ENCODE data around the gene PALLD.

Gene PALLD

DNA sequence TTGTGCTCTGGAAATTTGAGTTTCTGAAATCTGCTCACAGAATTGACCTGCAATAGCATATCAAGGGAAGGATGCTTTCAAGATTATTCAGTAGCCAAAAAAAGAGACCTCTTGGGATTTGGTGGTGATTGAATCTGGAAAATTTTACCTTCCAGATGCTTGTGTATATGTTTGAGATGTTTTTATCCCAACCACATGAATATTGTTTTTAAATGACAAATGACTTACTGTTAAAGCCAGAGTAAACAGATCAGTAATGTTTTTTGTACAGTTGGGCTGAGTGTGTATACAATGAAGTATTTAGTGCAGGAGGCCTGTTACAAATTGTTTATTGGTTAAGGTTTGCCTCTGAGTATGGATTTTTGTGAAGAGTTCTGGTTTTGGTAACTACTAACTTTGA is 386.7 kb downstream of the PALLD start:
- Histone ChIP-seq H3K9me3 (ENCODE audit: insufficient read depth, low read depth, low read length) (no peaks in the 10 kb centered on the region), H3K27ac (ENCODE audit: low read depth, low read length) (no peak overlapping the region), H3K9ac (ENCODE audit: low read depth, low read length) (no peak overlapping the region), H3K36me3 (ENCODE audit: insufficient read depth, low read length) (peaks cover 39% of the 10 kb centered on the region; the same call in 1 of the 2 replicates), H3K27me3 (ENCODE audit: insufficient read depth, low read length) (peaks cover 3% of the 10 kb centered on the region; the same call in 1 of the 2 replicates), H3K4me3 (ENCODE audit: low read length) (no peak overlapping the region), H3K4me1 (ENCODE audit: insufficient read depth, low read length) (no peaks in the 10 kb centered on the region)

DNA sequence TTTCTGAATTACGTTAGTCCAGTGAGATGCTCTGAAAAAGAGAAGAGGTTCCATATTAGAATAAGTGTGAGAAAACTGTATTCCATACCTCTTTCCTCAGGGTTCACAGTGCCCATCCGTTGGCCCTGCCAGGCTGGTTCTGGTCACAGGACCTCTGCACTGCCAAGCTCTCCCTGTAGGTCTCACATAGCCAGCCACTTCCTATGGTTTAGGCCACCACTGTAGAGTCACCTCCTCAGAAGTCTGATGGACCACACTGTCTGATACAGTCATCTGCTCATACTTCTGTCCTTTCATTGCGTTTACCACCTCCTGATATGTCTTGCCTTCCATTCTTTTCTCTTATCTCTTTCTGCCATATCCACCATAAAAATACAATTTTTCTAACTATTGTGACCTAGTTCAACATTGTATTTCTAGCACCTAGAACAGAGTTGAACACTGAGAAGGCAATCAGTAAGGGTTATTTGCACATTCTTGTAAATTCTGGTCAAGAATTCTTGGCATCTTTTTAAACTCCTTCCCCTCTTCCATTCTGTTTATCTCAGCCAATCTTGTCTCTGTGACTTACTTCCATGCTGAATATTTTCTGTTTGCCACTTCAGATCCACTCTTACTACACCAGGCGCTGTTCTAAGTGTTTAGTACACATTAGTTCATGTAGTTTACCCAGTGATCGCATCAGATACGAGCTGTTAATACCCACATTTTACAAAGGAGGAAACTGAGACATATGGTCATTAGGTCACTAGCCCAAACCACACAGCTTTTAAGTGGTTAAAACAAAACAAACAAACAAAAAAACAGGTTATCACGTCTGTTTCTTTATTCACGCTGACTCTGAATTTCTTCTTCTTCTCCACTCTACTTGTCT is 387.6 kb downstream of the PALLD start:
- peaks cover 39% of the 10 kb centered on the region; the same call in 1 of the 2 replicates for H3K36me3 ChIP-seq (ENCODE audit: insufficient read depth, low read length)
- H3K27ac ChIP-seq (ENCODE audit: low read depth, low read length): no peak overlapping the region
- H3K9ac ChIP-seq (ENCODE audit: low read depth, low read length): no peak overlapping the region
- no peaks in the 10 kb centered on the region for H3K9me3 ChIP-seq (ENCODE audit: insufficient read depth, low read depth, low read length)
- 96% methylated on average over 8 of the region's 8 CpGs for WGBS
- no peaks in the 10 kb centered on the region for H3K4me1 ChIP-seq (ENCODE audit: insufficient read depth, low read length)
- no peak overlapping the region for H3K4me3 ChIP-seq (ENCODE audit: low read length)
- H3K27me3 ChIP-seq (ENCODE audit: insufficient read depth, low read length): no peaks in the 10 kb centered on the region

DNA sequence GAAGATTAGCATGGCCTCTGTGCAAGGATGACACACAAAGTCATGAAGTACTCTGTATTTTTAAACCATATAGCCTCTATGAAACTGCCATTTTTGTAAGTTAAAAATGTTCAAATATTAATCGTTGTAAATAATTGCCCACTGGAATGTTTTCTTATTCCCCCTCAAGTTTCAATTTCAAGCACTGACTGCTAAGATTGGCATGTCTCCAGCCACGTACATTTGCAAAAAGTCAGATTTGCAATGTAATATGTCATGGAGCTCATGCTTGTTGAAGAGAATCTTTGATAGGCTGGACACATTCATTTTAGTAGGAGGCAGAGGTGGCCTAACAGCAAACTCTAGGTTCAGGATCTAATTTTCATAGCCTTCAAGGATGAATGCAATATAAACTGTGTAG is 388.5 kb downstream of the PALLD start:
- WGBS: 99% methylated on average over 2 of the region's 2 CpGs
- no peaks in the 10 kb centered on the region for H3K27me3 ChIP-seq (ENCODE audit: insufficient read depth, low read length)
- no peaks in the 10 kb centered on the region for H3K4me1 ChIP-seq (ENCODE audit: insufficient read depth, low read length)
- H3K27ac ChIP-seq (ENCODE audit: low read depth, low read length): no peak overlapping the region
- H3K9ac ChIP-seq (ENCODE audit: low read depth, low read length): no peak overlapping the region
- H3K9me3 ChIP-seq (ENCODE audit: insufficient read depth, low read depth, low read length): no peaks in the 10 kb centered on the region
- peaks cover 41% of the 10 kb centered on the region; the same call in 1 of the 2 replicates for H3K36me3 ChIP-seq (ENCODE audit: insufficient read depth, low read length)
- H3K4me3 ChIP-seq (ENCODE audit: low read length): no peak overlapping the region

DNA sequence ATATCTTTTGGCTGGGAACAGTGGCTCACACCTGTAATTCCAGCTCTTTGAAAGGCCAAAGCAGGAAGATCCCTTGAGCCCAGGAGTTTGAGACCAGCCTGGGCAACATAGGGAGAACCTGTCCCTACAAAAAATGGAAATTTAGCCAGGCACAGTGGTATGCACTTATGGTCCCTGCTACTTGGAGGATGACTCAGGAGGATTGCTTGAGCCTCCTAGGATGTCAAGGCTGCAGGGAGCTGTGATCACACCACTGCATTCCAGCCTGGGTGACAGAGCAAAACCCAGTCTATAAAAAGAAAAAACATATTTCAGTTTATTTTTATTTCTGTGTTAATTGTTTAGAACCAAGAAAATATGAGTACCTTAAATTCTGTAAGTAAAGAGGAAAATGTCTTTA is 389.5 kb downstream of the PALLD start:
- Histone ChIP-seq H3K9ac (ENCODE audit: low read depth, low read length) (no peak overlapping the region), H3K4me3 (ENCODE audit: low read length) (no peak overlapping the region), H3K36me3 (ENCODE audit: insufficient read depth, low read length) (peaks cover 46% of the 10 kb centered on the region), H3K4me1 (ENCODE audit: insufficient read depth, low read length) (no peaks in the 10 kb centered on the region), H3K9me3 (ENCODE audit: insufficient read depth, low read depth, low read length) (no peaks in the 10 kb centered on the region), H3K27me3 (ENCODE audit: insufficient read depth, low read length) (no peaks in the 10 kb centered on the region), H3K27ac (ENCODE audit: low read depth, low read length) (no peak overlapping the region)

DNA sequence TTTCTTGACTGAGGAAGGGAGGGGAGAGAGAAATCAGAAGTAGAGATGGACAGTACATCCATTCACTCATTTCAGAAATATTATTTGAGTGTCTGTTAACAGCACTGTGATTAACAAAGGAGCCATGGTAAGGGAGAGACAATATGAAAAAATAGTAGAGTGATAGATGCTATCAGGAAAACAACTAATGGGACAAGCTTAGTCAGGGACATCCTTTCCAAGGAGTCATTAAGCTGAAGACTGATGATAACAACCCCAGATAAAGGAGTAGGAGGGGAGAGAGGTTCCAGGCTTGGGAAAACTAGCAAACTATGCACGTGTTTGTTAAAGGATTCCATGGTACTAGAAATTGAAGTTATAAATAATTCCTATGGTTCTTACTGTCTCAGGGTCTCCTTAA is 391.0 kb downstream of the PALLD start:
- no CpG with 5 or more reads among the region's 1 CpG for WGBS
- H3K4me1 ChIP-seq (ENCODE audit: insufficient read depth, low read length): no peaks in the 10 kb centered on the region
- no peaks in the 10 kb centered on the region for H3K27me3 ChIP-seq (ENCODE audit: insufficient read depth, low read length)
- no peak overlapping the region for H3K27ac ChIP-seq (ENCODE audit: low read depth, low read length)
- peaks cover 47% of the 10 kb centered on the region for H3K36me3 ChIP-seq (ENCODE audit: insufficient read depth, low read length)
- H3K4me3 ChIP-seq (ENCODE audit: low read length): no peak overlapping the region
- no peak overlapping the region for H3K9ac ChIP-seq (ENCODE audit: low read depth, low read length)
- no peaks in the 10 kb centered on the region for H3K9me3 ChIP-seq (ENCODE audit: insufficient read depth, low read depth, low read length)

DNA sequence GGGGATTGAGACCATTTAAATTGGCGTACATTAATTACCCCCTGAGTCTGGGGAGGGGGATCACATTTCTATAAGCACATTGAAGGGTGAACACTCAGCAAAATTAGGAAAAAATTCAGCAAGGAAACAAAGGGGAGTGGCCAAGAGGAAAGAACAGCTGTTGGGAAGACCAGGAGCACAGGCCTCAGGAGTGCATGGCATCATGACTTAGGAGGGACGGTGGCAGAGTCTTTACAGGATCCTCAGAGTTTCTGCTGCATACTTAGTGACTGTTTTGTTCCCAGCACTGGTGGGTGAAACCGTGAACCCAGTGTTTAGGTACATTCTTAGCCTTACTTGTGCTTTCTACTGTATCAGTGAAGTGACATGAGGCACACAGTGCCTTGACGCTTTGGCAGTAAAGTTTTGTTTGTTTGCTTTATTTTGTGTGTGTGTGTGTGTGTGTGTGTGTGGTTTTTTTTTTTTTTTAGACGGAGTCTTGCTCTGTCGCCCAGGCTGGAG is 391.9 kb downstream of the PALLD start:
- Histone ChIP-seq H3K36me3 (ENCODE audit: insufficient read depth, low read length) (peaks cover 53% of the 10 kb centered on the region), H3K4me1 (ENCODE audit: insufficient read depth, low read length) (no peaks in the 10 kb centered on the region), H3K27me3 (ENCODE audit: insufficient read depth, low read length) (no peaks in the 10 kb centered on the region), H3K9me3 (ENCODE audit: insufficient read depth, low read depth, low read length) (no peaks in the 10 kb centered on the region), H3K9ac (ENCODE audit: low read depth, low read length) (no peak overlapping the region), H3K27ac (ENCODE audit: low read depth, low read length) (no peak overlapping the region), H3K4me3 (ENCODE audit: low read length) (no peak overlapping the region)
- WGBS: 96% methylated on average over 5 of the region's 6 CpGs

DNA sequence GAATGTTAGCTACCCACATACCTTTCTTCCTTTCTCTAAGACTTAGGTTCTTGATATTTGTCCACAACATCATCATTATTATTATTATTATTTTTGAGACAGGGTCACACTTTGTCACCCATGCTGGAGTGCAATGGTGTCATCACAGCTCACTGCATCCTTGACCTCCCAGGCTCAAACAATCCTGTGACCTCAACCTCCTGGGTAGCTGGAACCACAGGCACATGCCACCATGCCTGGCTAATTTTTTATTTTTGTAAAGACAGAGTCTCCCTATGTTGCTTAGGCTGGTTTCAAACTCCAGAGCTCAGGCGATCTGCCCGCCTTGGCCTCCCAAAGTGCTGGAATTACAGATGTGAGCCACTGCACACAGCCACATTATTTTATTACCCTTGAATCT is 394.2 kb downstream of the PALLD start:
- Histone ChIP-seq H3K4me3 (ENCODE audit: low read length) (no peak overlapping the region), H3K9ac (ENCODE audit: low read depth, low read length) (no peak overlapping the region), H3K27ac (ENCODE audit: low read depth, low read length) (no peak overlapping the region), H3K9me3 (ENCODE audit: insufficient read depth, low read depth, low read length) (no peaks in the 10 kb centered on the region), H3K4me1 (ENCODE audit: insufficient read depth, low read length) (no peaks in the 10 kb centered on the region), H3K36me3 (ENCODE audit: insufficient read depth, low read length) (peaks cover 69% of the 10 kb centered on the region), H3K27me3 (ENCODE audit: insufficient read depth, low read length) (no peaks in the 10 kb centered on the region)
- 90% methylated on average over 2 of the region's 2 CpGs for WGBS

DNA sequence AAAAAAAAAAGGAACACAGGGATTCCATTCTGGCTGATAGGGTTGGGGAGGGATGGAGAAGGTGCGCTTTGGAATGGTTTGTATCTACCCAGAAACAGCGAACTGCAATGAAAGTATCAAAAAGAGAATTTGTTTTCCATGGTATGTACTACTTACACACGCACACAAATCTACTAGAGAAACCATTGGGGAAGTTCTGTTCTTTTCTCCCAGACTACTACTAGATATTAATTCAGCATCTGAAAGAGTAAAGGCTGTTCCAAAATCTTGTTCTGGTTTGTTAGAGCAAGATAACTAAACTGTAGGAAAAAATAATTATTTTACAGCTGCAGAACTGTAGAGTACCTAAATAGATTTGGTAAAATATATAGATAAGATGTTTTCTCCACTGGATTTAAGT is 394.8 kb downstream of the PALLD start:
- no peaks in the 10 kb centered on the region for H3K4me1 ChIP-seq (ENCODE audit: insufficient read depth, low read length)

DNA sequence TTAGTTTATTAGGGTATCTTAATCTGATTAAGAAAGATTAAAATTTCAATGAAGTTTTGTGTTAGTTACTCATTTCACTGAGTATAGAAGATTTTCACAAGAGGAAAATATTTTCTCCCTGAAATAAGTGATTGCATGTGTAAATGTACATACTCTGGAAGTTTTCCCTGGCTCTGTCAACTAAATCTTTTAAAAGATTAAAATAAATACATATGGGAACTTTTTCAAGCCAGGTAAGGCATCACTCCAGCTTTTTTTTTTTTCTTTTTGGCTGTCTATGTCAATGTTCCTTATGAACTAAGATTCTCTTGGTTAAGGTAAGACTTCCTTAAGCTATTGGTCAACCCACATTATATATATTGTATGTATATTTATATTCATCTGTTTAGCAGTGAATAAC is 395.6 kb downstream of the PALLD start:
- Histone ChIP-seq H3K4me1 (ENCODE audit: insufficient read depth, low read length) (no peaks in the 10 kb centered on the region), H3K4me3 (ENCODE audit: low read length) (no peak overlapping the region), H3K9ac (ENCODE audit: low read depth, low read length) (no peak overlapping the region), H3K27ac (ENCODE audit: low read depth, low read length) (no peak overlapping the region), H3K36me3 (ENCODE audit: insufficient read depth, low read length) (peaks cover 80% of the 10 kb centered on the region), H3K9me3 (ENCODE audit: insufficient read depth, low read depth, low read length) (no peaks in the 10 kb centered on the region), H3K27me3 (ENCODE audit: insufficient read depth, low read length) (no peaks in the 10 kb centered on the region)

More for the DNA sequence above, 394.8 kb downstream of the PALLD start:
- H3K9ac ChIP-seq (ENCODE audit: low read depth, low read length): no peak overlapping the region
- H3K36me3 ChIP-seq (ENCODE audit: insufficient read depth, low read length): peaks cover 74% of the 10 kb centered on the region
- H3K9me3 ChIP-seq (ENCODE audit: insufficient read depth, low read depth, low read length): no peaks in the 10 kb centered on the region
- H3K4me3 ChIP-seq (ENCODE audit: low read length): no peak overlapping the region
- WGBS: 95% methylated on average over 2 of the region's 3 CpGs
- H3K27me3 ChIP-seq (ENCODE audit: insufficient read depth, low read length): no peaks in the 10 kb centered on the region
- no peak overlapping the region for H3K27ac ChIP-seq (ENCODE audit: low read depth, low read length)

DNA sequence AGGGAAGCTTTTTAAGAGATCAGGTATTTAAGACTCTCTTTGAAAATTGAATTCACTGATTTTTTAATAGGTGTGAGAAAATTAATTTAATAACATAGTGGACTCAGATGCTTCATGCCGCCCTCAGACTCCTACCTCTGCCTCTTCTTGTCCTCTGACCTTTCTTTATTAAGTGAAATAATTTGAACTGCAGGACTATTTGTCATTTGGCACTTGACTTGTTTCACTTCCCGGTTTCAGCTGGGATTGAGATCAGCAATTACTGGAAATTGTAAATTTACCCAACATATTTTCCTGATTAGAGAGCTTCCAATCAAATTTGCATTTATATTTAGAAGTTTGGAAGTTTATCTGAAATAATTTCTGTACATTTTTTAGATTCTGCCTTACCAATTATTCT is 396.4 kb downstream of the PALLD start:
- H3K36me3 ChIP-seq (ENCODE audit: insufficient read depth, low read length): peaks cover 86% of the 10 kb centered on the region
- 90% methylated on average over 2 of the region's 2 CpGs for WGBS
- H3K4me1 ChIP-seq (ENCODE audit: insufficient read depth, low read length): no peaks in the 10 kb centered on the region
- no peaks in the 10 kb centered on the region for H3K9me3 ChIP-seq (ENCODE audit: insufficient read depth, low read depth, low read length)
- no peaks in the 10 kb centered on the region for H3K27me3 ChIP-seq (ENCODE audit: insufficient read depth, low read length)
- no peak overlapping the region for H3K27ac ChIP-seq (ENCODE audit: low read depth, low read length)
- H3K4me3 ChIP-seq (ENCODE audit: low read length): no peak overlapping the region
- no peak overlapping the region for H3K9ac ChIP-seq (ENCODE audit: low read depth, low read length)

DNA sequence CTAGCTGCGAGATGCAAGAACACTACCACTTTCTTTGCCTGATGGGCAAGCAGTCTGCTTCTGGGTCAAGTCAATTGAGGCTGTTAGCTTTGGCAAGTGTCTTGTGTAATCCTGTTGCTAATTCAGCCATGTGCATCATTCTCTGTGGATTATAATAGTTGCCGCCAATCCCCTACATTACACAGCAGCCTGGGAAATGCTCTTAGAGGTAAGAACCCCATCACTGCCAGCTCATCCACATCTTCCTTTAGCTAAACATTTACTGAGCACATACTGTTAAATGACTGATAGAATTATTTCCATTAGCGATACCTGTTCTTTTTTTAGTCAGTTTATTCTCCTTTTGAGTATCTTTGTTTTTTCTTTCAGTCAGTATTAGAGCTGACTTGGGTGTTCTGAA is 397.0 kb downstream of the PALLD start:
- Histone ChIP-seq H3K36me3 (ENCODE audit: insufficient read depth, low read length) (peaks cover 90% of the 10 kb centered on the region), H3K27ac (ENCODE audit: low read depth, low read length) (no peak overlapping the region), H3K4me1 (ENCODE audit: insufficient read depth, low read length) (no peaks in the 10 kb centered on the region), H3K9me3 (ENCODE audit: insufficient read depth, low read depth, low read length) (no peaks in the 10 kb centered on the region), H3K9ac (ENCODE audit: low read depth, low read length) (no peak overlapping the region), H3K4me3 (ENCODE audit: low read length) (no peak overlapping the region), H3K27me3 (ENCODE audit: insufficient read depth, low read length) (no peaks in the 10 kb centered on the region)
- 97% methylated on average over 3 of the region's 3 CpGs for WGBS
